ENCODE results near the gene GAS7. TPM values are rescaled to one million over a fixed set of nuclear protein-coding genes. Genes with fewer than 3 reads are reported as not detected.

GAS7 gene
- total and polyA plus RNA-seq, 2 of the 13 experiments (the other 11 are each of a cell fraction or from before 2014, with no cell fraction given), result 1.0 to 5.2 TPM

- TF ChIP-seq ZBTB40 (IDR thresholded peaks at IDR 0.05) (no peak), ZBTB40 (CRISPR knock-in tag; IDR thresholded peaks at IDR 0.05) (no peak), ZFP37 (CRISPR knock-in tag; IDR thresholded peaks at IDR 0.05; ENCODE audit: borderline replicate concordance) (no peak), FLYWCH1 (CRISPR knock-in tag; IDR thresholded peaks at IDR 0.05) (no peak)
- TF ChIP-seq, protein P1, sequence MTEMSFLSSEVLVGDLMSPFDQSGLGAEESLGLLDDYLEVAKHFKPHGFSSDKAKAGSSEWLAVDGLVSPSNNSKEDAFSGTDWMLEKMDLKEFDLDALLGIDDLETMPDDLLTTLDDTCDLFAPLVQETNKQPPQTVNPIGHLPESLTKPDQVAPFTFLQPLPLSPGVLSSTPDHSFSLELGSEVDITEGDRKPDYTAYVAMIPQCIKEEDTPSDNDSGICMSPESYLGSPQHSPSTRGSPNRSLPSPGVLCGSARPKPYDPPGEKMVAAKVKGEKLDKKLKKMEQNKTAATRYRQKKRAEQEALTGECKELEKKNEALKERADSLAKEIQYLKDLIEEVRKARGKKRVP (CRISPR knock-in tag; IDR thresholded peaks at IDR 0.05), result no peak
Observed at GRCh38 chr17:10077561-10078299, 120.7 kb downstream of the GAS7 start (continued).
